ENCODE measurements around the gene CDKN2B. TPM values are rescaled to one million over a fixed set of nuclear protein-coding genes. Genes with fewer than 3 reads are reported as not detected.

The CDKN2B gene
- total and polyA plus RNA-seq, 2 of the 13 experiments (the other 11 are each of a cell fraction or from before 2014, with no cell fraction given) = 1.4 to 1.5 TPM

- TF ChIP-seq CREBL2 (CRISPR knock-in tag; IDR thresholded peaks at IDR 0.05; ENCODE audit: borderline replicate concordance) (peak; percentile 22; the same call in 1 of the 2 replicates), ZNF329 (CRISPR knock-in tag; IDR thresholded peaks at IDR 0.05; ENCODE audit: low read depth) (no peak), ZBTB44 (CRISPR knock-in tag; IDR thresholded peaks at IDR 0.05) (no peak), ZNF230 (CRISPR knock-in tag; IDR thresholded peaks at IDR 0.05) (no peak), ZNF546 (CRISPR knock-in tag; conservative IDR thresholded peaks at IDR 0.05) (peak; percentile 74; the same call in 1 of the 2 replicates), DNMT3B (CRISPR knock-in tag; conservative IDR thresholded peaks at IDR 0.05) (no peak), SRSF4 (IDR thresholded peaks at IDR 0.05; ENCODE audit: low read depth, low read length, poor library complexity, severe bottlenecking) (no peak), ZSCAN21 (CRISPR knock-in tag; IDR thresholded peaks at IDR 0.05; ENCODE audit: borderline replicate concordance) (no peak; the same call in 1 of the 2 replicates), BCL3 (CRISPR knock-in tag; IDR thresholded peaks at IDR 0.05) (no peak), ZNF556 (CRISPR knock-in tag; IDR thresholded peaks at IDR 0.05; ENCODE audit: borderline replicate concordance) (peak; percentile 88; the same call in 1 of the 2 replicates), ZNF83 (CRISPR knock-in tag; IDR thresholded peaks at IDR 0.05; ENCODE audit: borderline replicate concordance) (0 out of 2 replicates have a peak, but pooled peaks have one; percentile 70), GATAD2A (CRISPR knock-in tag; IDR thresholded peaks at IDR 0.05) (no peak), PRPF4 (IDR thresholded peaks at IDR 0.05; ENCODE audit: low read depth, low read length, poor library complexity, severe bottlenecking) (no peak), MAFG (CRISPR knock-in tag; IDR thresholded peaks at IDR 0.05) (no peak), SSRP1 (CRISPR knock-in tag; IDR thresholded peaks at IDR 0.05) (no peak), XRCC5 (optimal IDR thresholded peaks at IDR 0.05; ENCODE audit: low read length) (peak; percentile 80), ZNF180 (CRISPR knock-in tag; IDR thresholded peaks at IDR 0.05; ENCODE audit: borderline replicate concordance, low read depth) (no peak), ZNF510 (CRISPR knock-in tag; IDR thresholded peaks at IDR 0.05; ENCODE audit: low read depth) (peak; percentile 33; the same call in 1 of the 2 replicates), FOXA3 (CRISPR knock-in tag; IDR thresholded peaks at IDR 0.05) (no peak), NR2F6 (IDR thresholded peaks at IDR 0.05) (no peak), NR2F6 (CRISPR knock-in tag; IDR thresholded peaks at IDR 0.05) (no peak; the same call in 1 of the 2 replicates), NKX3-1 (CRISPR knock-in tag; IDR thresholded peaks at IDR 0.05) (no peak), ZNF282 (IDR thresholded peaks at IDR 0.05; ENCODE audit: partially characterized antibody) (no peak), NFATC3 (CRISPR knock-in tag; IDR thresholded peaks at IDR 0.05) (no peak), HNF4A (CRISPR knock-in tag; IDR thresholded peaks at IDR 0.05) (no peak), FOSL1 (CRISPR knock-in tag; IDR thresholded peaks at IDR 0.05; ENCODE audit: borderline replicate concordance) (no peak), SMAD3 (CRISPR knock-in tag; IDR thresholded peaks at IDR 0.05) (no peak), RCOR2 (CRISPR knock-in tag; IDR thresholded peaks at IDR 0.05) (no peak)
These were observed at the start of gene CDKN2B (continued) for GRCh38 chr9:22008717-22009505.
